ENCODE data around the gene NSD2.

- TF ChIP-seq SP3 (tag by site-specific recombination; IDR thresholded peaks at IDR 0.05) (no peak), ATF2 (tag by site-specific recombination; IDR thresholded peaks at IDR 0.05; ENCODE audit: low read depth) (no peak)
- TF ChIP-seq, protein P1, sequence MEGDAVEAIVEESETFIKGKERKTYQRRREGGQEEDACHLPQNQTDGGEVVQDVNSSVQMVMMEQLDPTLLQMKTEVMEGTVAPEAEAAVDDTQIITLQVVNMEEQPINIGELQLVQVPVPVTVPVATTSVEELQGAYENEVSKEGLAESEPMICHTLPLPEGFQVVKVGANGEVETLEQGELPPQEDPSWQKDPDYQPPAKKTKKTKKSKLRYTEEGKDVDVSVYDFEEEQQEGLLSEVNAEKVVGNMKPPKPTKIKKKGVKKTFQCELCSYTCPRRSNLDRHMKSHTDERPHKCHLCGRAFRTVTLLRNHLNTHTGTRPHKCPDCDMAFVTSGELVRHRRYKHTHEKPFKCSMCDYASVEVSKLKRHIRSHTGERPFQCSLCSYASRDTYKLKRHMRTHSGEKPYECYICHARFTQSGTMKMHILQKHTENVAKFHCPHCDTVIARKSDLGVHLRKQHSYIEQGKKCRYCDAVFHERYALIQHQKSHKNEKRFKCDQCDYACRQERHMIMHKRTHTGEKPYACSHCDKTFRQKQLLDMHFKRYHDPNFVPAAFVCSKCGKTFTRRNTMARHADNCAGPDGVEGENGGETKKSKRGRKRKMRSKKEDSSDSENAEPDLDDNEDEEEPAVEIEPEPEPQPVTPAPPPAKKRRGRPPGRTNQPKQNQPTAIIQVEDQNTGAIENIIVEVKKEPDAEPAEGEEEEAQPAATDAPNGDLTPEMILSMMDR (tag by site-specific recombination; IDR thresholded peaks at IDR 0.05), result no peak
These were observed 57.4 kb downstream of the NSD2 start for GRCh38 chr4:1928356-1929239.
